ENCODE measurements around the gene CALML3.

Gene CALML3

GRCh38 chr10:5492322-5492855, 32.4 kb upstream of the CALML3 start:
- DNase-seq, result no peak

GRCh38 chr10:5492929-5493576, 31.7 kb upstream of the CALML3 start:
- no peak for DNase-seq

GRCh38 chr10:5493691-5494090, 31.1 kb upstream of the CALML3 start:
- DNase-seq, result no peak

GRCh38 chr10:5494611-5495010, 30.1 kb upstream of the CALML3 start:
- no peak for DNase-seq

GRCh38 chr10:5496261-5497250, 28.2 kb upstream of the CALML3 start:
- DNase-seq, result no peak

GRCh38 chr10:5497289-5497688, 27.5 kb upstream of the CALML3 start:
- DNase-seq, result no peak

- no peak for DNase-seq
Observed at GRCh38 chr10:5497948-5498730, 26.6 kb upstream of the CALML3 start.

GRCh38 chr10:5498791-5499492, 25.8 kb upstream of the CALML3 start:
- DNase-seq, result no peak

GRCh38 chr10:5499493-5500140, 25.1 kb upstream of the CALML3 start, which contains the start of gene CALML5:
TSS of gene CALML5 (minus strand) at chr10:5499570. CDS start at chr10:5499438, 132 bp downstream.
- DNase-seq, result no peak

GRCh38 chr10:5500162-5500670, 24.5 kb upstream of the CALML3 start:
- DNase-seq, result no peak

GRCh38 chr10:5500910-5501309, 23.9 kb upstream of the CALML3 start:
- DNase-seq, result no peak

- no peak for DNase-seq
Observed at GRCh38 chr10:5502061-5502521, 22.7 kb upstream of the CALML3 start.

GRCh38 chr10:5502571-5503476, 21.9 kb upstream of the CALML3 start:
- DNase-seq, result no peak

GRCh38 chr10:5503477-5503835, 21.3 kb upstream of the CALML3 start:
- DNase-seq, result no peak

GRCh38 chr10:5504146-5505072, 20.4 kb upstream of the CALML3 start:
- DNase-seq, result no peak

GRCh38 chr10:5506246-5506645, 18.5 kb upstream of the CALML3 start:
- DNase-seq, result no peak

- DNase-seq, result no peak
Observed at GRCh38 chr10:5506751-5507648, 17.8 kb upstream of the CALML3 start.

- DNase-seq, result no peak
Observed at GRCh38 chr10:5507649-5508131, 17.1 kb upstream of the CALML3 start.
